ENCODE results near the gene SEMA4C. TPM values are rescaled to one million over a fixed set of nuclear protein-coding genes. Genes with fewer than 3 reads are reported as not detected.

The SEMA4C gene
- total and polyA plus RNA-seq, 9 of the 15 experiments (the other 6 are each of a cell fraction or from before 2014, with no cell fraction given), result 0.32 to 59.7 (median 23.9) TPM

DNA sequence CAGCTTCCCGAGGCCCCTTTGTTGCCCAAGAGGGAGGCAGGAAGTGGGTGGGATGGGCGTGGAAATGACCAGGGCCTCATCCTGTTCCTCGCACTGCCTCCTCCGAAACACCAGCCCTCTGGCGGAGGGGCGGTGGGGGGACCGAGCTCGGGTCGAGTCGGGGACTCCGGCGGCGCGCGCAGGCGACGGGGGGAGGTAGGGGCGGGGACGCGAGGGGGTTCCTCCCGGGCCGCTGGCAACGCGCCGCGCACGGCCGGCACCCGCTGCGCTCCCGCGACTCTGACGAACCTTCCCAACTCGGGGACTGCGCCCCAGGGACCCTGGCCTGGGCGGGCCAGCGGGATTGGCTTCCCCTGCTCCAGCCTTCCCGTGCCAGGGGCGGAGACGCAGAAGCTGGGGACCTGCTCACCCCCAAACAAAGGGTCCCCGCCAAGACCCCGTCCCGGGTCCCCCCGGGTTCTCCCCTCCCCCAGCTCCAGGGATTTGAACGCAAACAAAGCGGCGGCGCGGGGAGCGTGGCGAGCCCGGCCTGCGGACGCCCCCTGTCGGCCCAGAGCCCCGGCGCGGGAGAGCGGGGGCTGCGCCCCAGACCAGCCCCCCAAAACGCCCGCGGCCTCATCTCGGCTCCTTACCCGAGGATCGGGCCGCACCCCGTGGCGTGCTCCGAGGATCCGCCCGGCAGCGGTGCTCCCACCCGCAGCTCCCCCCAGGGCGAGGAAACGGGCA is 1.2 kb downstream of the SEMA4C start (continued):
- TF ChIP-seq CUX1 (CRISPR knock-in tag; IDR thresholded peaks at IDR 0.05) (no peak), ZNF318 (IDR thresholded peaks at IDR 0.05; ENCODE audit: borderline replicate concordance in 1 of 2, low read depth in 1 of 2) (no peak), SP1 (CRISPR knock-in tag; IDR thresholded peaks at IDR 0.05) (no peak), U2AF2 (optimal IDR thresholded peaks at IDR 0.05; ENCODE audit: low read depth, low read length) (no peak), TEAD1 (CRISPR knock-in tag; IDR thresholded peaks at IDR 0.05) (no peak), CAMTA2 (CRISPR knock-in tag; conservative IDR thresholded peaks at IDR 0.05) (peak; percentile 64; the same call in 1 of the 2 replicates), SAP30 (IDR thresholded peaks at IDR 0.05; ENCODE audit: borderline replicate concordance, insufficient read depth, low read depth, low read length, poor library complexity, severe bottlenecking) (peak; percentile 19), CREBBP (IDR thresholded peaks at IDR 0.05; ENCODE audit: low read depth, low read length) (no peak), BRCA1 (IDR thresholded peaks at IDR 0.05) (no peak), BRCA1 (CRISPR knock-in tag; IDR thresholded peaks at IDR 0.05) (no peak), MCM2 (IDR thresholded peaks at IDR 0.05; ENCODE audit: low read depth) (no peak)
